NT2/D1 (cell line): ENCODE measurements around the gene ZNF718.

Experiments used
- SUZ12 ChIP-seq: IDR thresholded peaks from 2 replicates; pipeline ENCODE4 v1.6.1; 2011; ENCODE audit not compliant: insufficient read length, insufficient read depth; ENCODE audit errors: extremely low read depth
- YY1 ChIP-seq: IDR thresholded peaks from 2 replicates; pipeline ENCODE4 v1.6.1; 2011; ENCODE audit not compliant: insufficient read length, insufficient read depth
- ZNF274 ChIP-seq: IDR thresholded peaks from 2 replicates; pipeline ENCODE4 v1.6.1; 2011; ENCODE audit warnings: mild to moderate bottlenecking, low read depth, low read length

DNA sequence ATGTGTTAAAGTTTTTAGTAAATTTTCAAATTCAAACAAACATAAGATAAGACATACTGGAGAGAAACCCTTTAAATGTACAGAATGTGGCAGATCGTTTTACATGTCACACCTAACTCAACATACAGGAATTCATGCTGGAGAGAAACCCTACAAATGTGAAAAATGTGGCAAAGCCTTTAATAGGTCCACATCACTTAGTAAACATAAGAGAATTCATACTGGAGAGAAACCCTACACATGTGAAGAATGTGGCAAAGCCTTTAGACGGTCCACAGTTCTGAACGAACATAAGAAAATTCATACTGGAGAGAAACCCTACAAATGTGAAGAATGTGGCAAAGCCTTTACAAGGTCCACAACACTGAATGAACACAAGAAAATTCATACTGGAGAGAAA, 38.4 kb upstream of the ZNF718 start:
- TF ChIP-seq SUZ12, result no peak
- 0 out of 2 replicates have a peak, but pooled peaks have one; percentile 63 for TF ChIP-seq ZNF274
- no peak for TF ChIP-seq YY1
